Measurements from ENCODE around the gene AMOT. TPM values are rescaled to one million over a fixed set of nuclear protein-coding genes. Genes with fewer than 3 reads are reported as not detected.

The AMOT gene
- total RNA-seq, 1 experiment from 2014 or later = 0.58 TPM

GRCh38 chrX:112819813-112820212 is 20.8 kb downstream of the AMOT start:
- ATAC-seq = no peak

GRCh38 chrX:112819008-112819640 is 21.5 kb downstream of the AMOT start:
- no TSS peak for BruUV-seq (replicated peaks)
- TF ChIP-seq EZH2 (IDR thresholded peaks at IDR 0.05; ENCODE audit: low read length, unreplicated experiment) (no peak), CTCF (conservative IDR thresholded peaks at IDR 0.05; ENCODE audit: low read depth, low read length) (no peak), EZH2phosphoT487 (IDR thresholded peaks at IDR 0.05; ENCODE audit: borderline replicate concordance, low read length) (no peak)
- ATAC-seq (no peak), DNase-seq (no peak)
- Histone ChIP-seq H3K9me2 (replicated peaks; ENCODE audit: low read length) (no peaks in the 10 kb centered on the region), H3K4me2 (ENCODE audit: low read length) (no peak overlapping the region), H4K20me1 (ENCODE audit: low read length) (no peaks in the 10 kb centered on the region), H3K27ac (ENCODE audit: low read length) (no peak overlapping the region), H3K9me3 (ENCODE audit: low read length) (no peaks in the 10 kb centered on the region), H3F3A (ENCODE audit: low read length, unreplicated experiment) (no peaks in the 10 kb centered on the region), H2AFZ (ENCODE audit: low read length) (no peak overlapping the region), H3K36me3 (ENCODE audit: low read depth, low read length) (no peaks in the 10 kb centered on the region), H3K4me1 (ENCODE audit: insufficient read depth, low read length) (no peaks in the 10 kb centered on the region), H3K4me3 (ENCODE audit: low read length) (no peak overlapping the region), H3K79me2 (ENCODE audit: low read length) (no peaks in the 10 kb centered on the region), H3K9ac (ENCODE audit: low read length) (no peak overlapping the region), H3K27me3 (ENCODE audit: low read length) (no peaks in the 10 kb centered on the region)
- ChIA-PET POLR2A (ENCODE audit: unreplicated experiment) (no interaction called here), CTCF (no interaction called here)
- intact Hi-C loops (cut with micrococcal nuclease) = no loop called here

More at GRCh38 chrX:112819813-112820212, 20.8 kb downstream of the AMOT start:
- Histone ChIP-seq H3K27me3 (ENCODE audit: low read length) (no peaks in the 10 kb centered on the region), H3K9me2 (replicated peaks; ENCODE audit: low read length) (no peaks in the 10 kb centered on the region), H3K4me2 (ENCODE audit: low read length) (no peak overlapping the region), H4K20me1 (ENCODE audit: low read length) (no peaks in the 10 kb centered on the region), H3K36me3 (ENCODE audit: low read depth, low read length) (no peaks in the 10 kb centered on the region), H3K9me3 (ENCODE audit: low read length) (no peaks in the 10 kb centered on the region), H3K4me1 (ENCODE audit: insufficient read depth, low read length) (no peaks in the 10 kb centered on the region), H3K27ac (ENCODE audit: low read length) (no peak overlapping the region), H3F3A (ENCODE audit: low read length, unreplicated experiment) (no peaks in the 10 kb centered on the region), H3K79me2 (ENCODE audit: low read length) (no peaks in the 10 kb centered on the region), H3K9ac (ENCODE audit: low read length) (no peak overlapping the region), H3K4me3 (ENCODE audit: low read length) (no peak overlapping the region), H2AFZ (ENCODE audit: low read length) (no peak overlapping the region)
- ChIA-PET CTCF (no interaction called here), POLR2A (ENCODE audit: unreplicated experiment) (no interaction called here)
- BruUV-seq (replicated peaks) = no TSS peak
- no peak for TF ChIP-seq EZH2 (IDR thresholded peaks at IDR 0.05; ENCODE audit: low read length, unreplicated experiment)
- no peak for TF ChIP-seq CTCF (conservative IDR thresholded peaks at IDR 0.05; ENCODE audit: low read depth, low read length)
- no peak for TF ChIP-seq EZH2phosphoT487 (IDR thresholded peaks at IDR 0.05; ENCODE audit: borderline replicate concordance, low read length)
- intact Hi-C loops (cut with micrococcal nuclease) = no loop called here
- DNase-seq = no peak

GRCh38 chrX:112818114-112819007 is 22.3 kb downstream of the AMOT start:
- Histone ChIP-seq H3K9me3 (ENCODE audit: low read length) (no peaks in the 10 kb centered on the region), H3K27me3 (ENCODE audit: low read length) (no peaks in the 10 kb centered on the region), H3K9me2 (replicated peaks; ENCODE audit: low read length) (no peaks in the 10 kb centered on the region), H3F3A (ENCODE audit: low read length, unreplicated experiment) (no peaks in the 10 kb centered on the region), H2AFZ (ENCODE audit: low read length) (no peak overlapping the region), H3K9ac (ENCODE audit: low read length) (no peak overlapping the region), H3K27ac (ENCODE audit: low read length) (no peak overlapping the region), H3K4me3 (ENCODE audit: low read length) (no peak overlapping the region), H4K20me1 (ENCODE audit: low read length) (no peaks in the 10 kb centered on the region), H3K4me1 (ENCODE audit: insufficient read depth, low read length) (no peaks in the 10 kb centered on the region), H3K36me3 (ENCODE audit: low read depth, low read length) (no peaks in the 10 kb centered on the region), H3K79me2 (ENCODE audit: low read length) (no peaks in the 10 kb centered on the region), H3K4me2 (ENCODE audit: low read length) (no peak overlapping the region)
- DNase-seq = no peak
- ChIA-PET POLR2A (ENCODE audit: unreplicated experiment) (no interaction called here), CTCF (no interaction called here)
- BruUV-seq (replicated peaks) = no TSS peak
- intact Hi-C loops (cut with micrococcal nuclease) = no loop called here
- TF ChIP-seq EZH2 (IDR thresholded peaks at IDR 0.05; ENCODE audit: low read length, unreplicated experiment) (no peak), CTCF (conservative IDR thresholded peaks at IDR 0.05; ENCODE audit: low read depth, low read length) (no peak), EZH2phosphoT487 (IDR thresholded peaks at IDR 0.05; ENCODE audit: borderline replicate concordance, low read length) (no peak)
- ATAC-seq = no peak

All from PC-3 (cell line).